D721Med (cell line): ENCODE measurements around the gene LRTM2.

Experiments
- DNase-seq: peaks from one replicate; pipeline ENCODE4 v3.0.0; 2011; ENCODE audit warnings: low spot score; ENCODE audit not compliant: insufficient read length
- FAIRE-seq: peaks from 2 replicates; lab custom pipeline; 2011; peaks lifted over from hg19 to GRCh38; lab: Jason Lieb, UNC
- CTCF ChIP-seq: IDR thresholded peaks from 2 replicates; pipeline ENCODE4 v1.5.1; 2012; ENCODE audit warnings: mild to moderate bottlenecking, control low read depth; ENCODE audit not compliant: insufficient read depth; ENCODE audit errors: missing control alignments

The LRTM2 gene

GRCh38 chr12:1859643-1860042, 39.3 kb downstream of the LRTM2 start:
- no peak for FAIRE-seq
- TF ChIP-seq CTCF: no peak
- no peak for DNase-seq

DNA sequence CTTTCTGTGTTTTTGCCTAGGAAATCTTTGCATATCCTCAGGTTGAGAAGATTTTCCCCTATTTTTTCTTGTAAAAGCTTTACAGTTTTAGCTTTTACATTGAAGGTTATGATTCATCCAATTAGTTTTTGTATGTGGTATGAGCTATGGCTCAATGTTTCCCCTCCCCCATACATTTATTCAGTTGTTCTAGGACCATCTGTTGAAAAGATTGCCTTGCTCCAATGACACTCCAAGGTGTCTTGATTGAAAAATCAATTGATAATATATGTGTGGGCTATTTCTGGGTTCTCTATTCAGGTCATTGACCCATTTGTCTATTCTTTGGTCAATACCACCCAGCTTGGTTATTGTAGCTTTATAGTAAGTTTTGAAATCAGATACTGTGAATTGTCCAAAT, 42.6 kb downstream of the LRTM2 start:
- DNase-seq: no peak
- TF ChIP-seq CTCF: no peak
- no peak for FAIRE-seq

- DNase-seq (no peak), FAIRE-seq (no peak)
- TF ChIP-seq CTCF: no peak
Observed at GRCh38 chr12:1863823-1864222, 43.5 kb downstream of the LRTM2 start.

GRCh38 chr12:1864456-1864855, 44.1 kb downstream of the LRTM2 start:
- FAIRE-seq: no peak
- no peak for DNase-seq
- TF ChIP-seq CTCF: no peak

DNA sequence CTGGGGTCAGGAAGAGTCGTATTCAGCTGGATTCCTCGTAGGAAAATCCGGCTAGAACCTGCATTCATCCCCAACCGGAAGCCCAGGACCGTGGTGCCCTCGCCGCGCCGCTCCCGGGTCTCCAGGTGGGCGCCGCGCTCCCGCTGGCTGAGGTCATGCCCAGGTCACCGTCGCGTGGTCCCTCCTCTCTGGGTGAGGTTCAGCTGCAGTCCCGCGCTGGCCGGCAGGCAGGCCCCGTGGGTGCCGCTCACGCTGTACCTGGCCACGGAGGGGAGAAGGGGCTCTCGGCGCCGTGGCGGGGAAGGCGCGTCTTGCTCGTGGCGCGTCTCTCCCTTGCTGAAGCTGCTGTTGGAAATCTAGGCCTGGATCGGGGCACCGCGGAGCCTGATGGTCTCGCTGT, 44.5 kb downstream of the LRTM2 start:
- DNase-seq (no peak), FAIRE-seq (no peak)
- TF ChIP-seq CTCF: no peak

DNA sequence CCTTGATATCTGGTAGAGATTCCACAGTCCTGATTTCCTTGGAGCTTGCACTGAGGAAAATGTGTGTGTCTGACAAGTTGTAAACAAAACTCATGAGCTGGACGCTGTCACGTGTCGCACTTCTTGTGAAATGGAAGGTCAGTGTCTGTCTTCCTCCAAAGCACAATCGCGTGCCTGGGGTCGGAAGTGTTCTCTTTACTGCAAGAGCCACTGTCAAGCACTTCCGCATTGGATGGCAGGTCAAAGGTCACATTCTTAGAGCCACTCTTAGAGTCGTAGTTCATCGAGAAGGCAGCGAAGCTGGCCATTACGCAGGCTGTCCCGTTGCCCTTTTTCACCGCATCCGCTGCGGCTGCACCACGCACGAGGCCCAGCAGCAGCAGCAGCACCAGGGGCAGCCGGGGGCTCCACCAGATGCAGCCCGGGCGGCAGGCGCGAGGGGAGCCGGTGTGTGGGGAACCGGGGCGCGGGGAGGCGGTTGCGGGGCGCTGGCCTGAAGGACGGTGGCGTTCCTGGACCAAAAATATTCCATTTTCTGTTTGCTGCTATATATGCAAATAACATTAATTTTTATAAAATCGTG, 45.0 kb downstream of the LRTM2 start:
- no peak for DNase-seq
- no peak for FAIRE-seq
- TF ChIP-seq CTCF: no peak

DNA sequence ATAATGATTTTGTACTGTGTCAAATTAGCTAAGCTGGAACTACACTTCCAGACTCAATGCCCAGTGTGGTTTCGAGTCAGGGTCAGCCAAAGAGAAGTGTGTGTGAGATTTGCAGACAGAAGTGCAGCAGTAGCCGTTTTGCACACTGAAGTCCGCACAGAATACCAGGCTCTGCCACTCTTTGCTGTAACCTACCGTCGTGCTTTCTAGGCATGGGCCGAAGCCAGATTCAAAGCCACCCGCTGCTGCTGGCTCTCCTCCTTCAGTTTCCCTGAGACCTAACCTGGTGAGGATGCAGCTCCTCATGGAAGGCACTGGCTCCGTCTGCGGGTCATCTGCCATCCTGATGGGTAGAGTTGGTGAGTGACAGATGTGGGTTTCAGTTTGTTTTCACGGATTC, 48.8 kb downstream of the LRTM2 start:
- DNase-seq (no peak), FAIRE-seq (no peak)
- no peak for TF ChIP-seq CTCF
